Uterus (tissue), 2 donors: ENCODE results near the gene ZP1.

Source experiments
- CTCF ChIP-seq, 4 experiments: fragments of 200-600 bp in 2 of 4; fragments of 450-650 bp in 2 of 4; sonication (generic) in 2 of 4; IDR thresholded peaks; one replicate each; pipeline ENCODE4 v1.5.1; 2016 to 2019; ENCODE audit warnings: antibody characterized with exemption in 4 of 4, mild to moderate bottlenecking in 2 of 4, moderate library complexity in 1 of 4
- POLR2A ChIP-seq, 2 donors: fragments of 450-650 bp; IDR thresholded peaks; one replicate each; pipeline ENCODE4 v1.6.1; 2016; ENCODE audit warnings: antibody characterized with exemption in 2 of 2, mild to moderate bottlenecking in 1 of 2, moderate library complexity in 1 of 2

- TF ChIP-seq POLR2A (IDR thresholded peaks at IDR 0.05) (no peak), CTCF (IDR thresholded peaks at IDR 0.05) (no peak)
Observed at GRCh38 chr11:60916669-60917206, 49.4 kb downstream of the ZP1 start.
